GM10266 (cell line): ENCODE data around the gene CLASRP.

Experiments used
- DNase-seq: peaks from one replicate; pipeline ENCODE4 v3.0.0; 2012; ENCODE audit errors: extremely low spot score
- CTCF ChIP-seq: IDR thresholded peaks from 2 replicates; pipeline ENCODE4 v1.5.1; 2012; ENCODE audit warnings: mild to moderate bottlenecking, low read depth; ENCODE audit not compliant: control insufficient read depth, insufficient read depth; ENCODE audit errors: missing control alignments

The CLASRP gene

GRCh38 chr19:45063851-45064801, 25.3 kb downstream of the CLASRP start:
- TF ChIP-seq CTCF: no peak
- no peak for DNase-seq

- DNase-seq: no peak
- TF ChIP-seq CTCF: no peak
Observed at GRCh38 chr19:45066921-45067661, 28.2 kb downstream of the CLASRP start.

- no peak for DNase-seq
- TF ChIP-seq CTCF: no peak
Observed at GRCh38 chr19:45068041-45068440, 29.2 kb downstream of the CLASRP start.

GRCh38 chr19:45069056-45069455, 30.2 kb downstream of the CLASRP start:
- no peak for DNase-seq
- TF ChIP-seq CTCF: no peak

GRCh38 chr19:45070214-45070613, 31.4 kb downstream of the CLASRP start:
- no peak for TF ChIP-seq CTCF
- no peak for DNase-seq

GRCh38 chr19:45070861-45071544, 32.2 kb downstream of the CLASRP start:
- no peak for DNase-seq

More at GRCh38 chr19:45070861-45071544, 32.2 kb downstream of the CLASRP start:
- no peak for TF ChIP-seq CTCF
